Neural progenitor cell (in vitro differentiated cells): ENCODE results near the gene CSTF1. TPM values are rescaled to one million over a fixed set of nuclear protein-coding genes. Genes with fewer than 3 reads are reported as not detected.

ENCODE experiments used
- DNase-seq: peaks from one replicate; pipeline ENCODE4 v3.0.0-alpha.2; 2016; ENCODE audit warnings: low spot score
- H2AFZ ChIP-seq: fragments of 200-600 bp; sonication (generic); replicated peaks from 2 replicates; pipeline ENCODE4 v1.6.1; 2016; ENCODE audit warnings: antibody characterized with exemption
- H3F3A ChIP-seq: fragments of 200-600 bp; sonication (generic); 2 replicates; pipeline ENCODE4 v1.6.1; 2016; ENCODE audit warnings: antibody characterized with exemption, low read depth
- H3K27ac ChIP-seq: fragments of 200-600 bp; sonication (generic); 2 replicates; pipeline ENCODE4 v1.5.1; 2016; ENCODE audit warnings: mild to moderate bottlenecking
- H3K27me3 ChIP-seq: fragments of 200-600 bp; sonication (generic); 2 replicates; pipeline ENCODE4 v1.6.1; 2016; ENCODE audit warnings: mild to moderate bottlenecking, moderate library complexity
- H3K36me3 ChIP-seq: fragments of 200-600 bp; sonication (generic); 2 replicates; pipeline ENCODE4 v1.5.1; 2016
- H3K4me1 ChIP-seq: fragments of 200-600 bp; sonication (generic); 2 replicates; pipeline ENCODE4 v1.6.1; 2016; ENCODE audit warnings: mixed run types
- H3K4me2 ChIP-seq: fragments of 200-600 bp; sonication (generic); 2 replicates; pipeline ENCODE4 v1.6.1; 2016
- H3K4me3 ChIP-seq: fragments of 200-600 bp; sonication (generic); 2 replicates; pipeline ENCODE4 v1.5.1; 2016
- H3K79me2 ChIP-seq: fragments of 200-600 bp; sonication (generic); 2 replicates; pipeline ENCODE4 v1.6.1; 2016; ENCODE audit warnings: low read depth
- H3K9ac ChIP-seq: fragments of 200-600 bp; sonication (generic); 2 replicates; pipeline ENCODE4 v1.6.1; 2016
- H3K9me3 ChIP-seq: fragments of 200-600 bp; sonication (generic); 2 replicates; pipeline ENCODE4 v1.5.1; 2016; ENCODE audit warnings: low read depth
- H4K20me1 ChIP-seq: fragments of 200-600 bp; sonication (generic); 2 replicates; pipeline ENCODE4 v1.6.1; 2016; ENCODE audit warnings: low read depth
- H3K27ac Mint-ChIP-seq: 3 replicates; pipeline ENCODE4 v1.8.0; 2021; ENCODE audit warnings: mixed read lengths
- H3K27me3 Mint-ChIP-seq: 2 replicates; pipeline ENCODE4 v1.8.0; 2022; ENCODE audit warnings: low read depth, mild to moderate bottlenecking, inconsistent platforms, moderate library complexity, mixed read lengths; ENCODE audit not compliant: insufficient read depth
- H3K36me3 Mint-ChIP-seq: 3 replicates; pipeline ENCODE4 v1.8.0; 2021; ENCODE audit warnings: mixed read lengths
- H3K4me1 Mint-ChIP-seq: 3 replicates; pipeline ENCODE4 v1.8.0; 2021; ENCODE audit warnings: mixed read lengths
- H3K4me3 Mint-ChIP-seq: 3 replicates; pipeline ENCODE4 v1.8.0; 2021; ENCODE audit warnings: mild to moderate bottlenecking, moderate library complexity, mixed read lengths
- H3K9me3 Mint-ChIP-seq: 3 replicates; pipeline ENCODE4 v1.8.0; 2020; ENCODE audit warnings: mixed read lengths
- EZH2 ChIP-seq: fragments of 200-600 bp; sonication (generic); IDR thresholded peaks from 2 replicates; pipeline ENCODE4 v1.6.1; 2017; ENCODE audit warnings: antibody characterized with exemption, mild to moderate bottlenecking, moderate library complexity
- EZH2phosphoT487 ChIP-seq: fragments of 200-600 bp; sonication (generic); IDR thresholded peaks from 2 replicates; pipeline ENCODE4 v1.6.1; 2017; ENCODE audit warnings: antibody characterized with exemption
- total RNA-seq: library from RNA; depleted of rRNA; stranded (reverse); fragments of >200 nt; gene quantifications from 2 replicates; pipeline ENCODE4 v1.2.3, GENCODE V29; 2015; ENCODE audit warnings: low replicate concordance
- TF ChIP-seq, protein P1 (sequence below): fragments of 200-600 bp; sonication (generic); IDR thresholded peaks from 2 replicates; pipeline ENCODE4 v1.5.1; 2017; ENCODE audit warnings: antibody characterized with exemption, mild to moderate bottlenecking

The CSTF1 gene
- total RNA-seq, 1 donor from 2014 or later, result 87.2 TPM

DNA sequence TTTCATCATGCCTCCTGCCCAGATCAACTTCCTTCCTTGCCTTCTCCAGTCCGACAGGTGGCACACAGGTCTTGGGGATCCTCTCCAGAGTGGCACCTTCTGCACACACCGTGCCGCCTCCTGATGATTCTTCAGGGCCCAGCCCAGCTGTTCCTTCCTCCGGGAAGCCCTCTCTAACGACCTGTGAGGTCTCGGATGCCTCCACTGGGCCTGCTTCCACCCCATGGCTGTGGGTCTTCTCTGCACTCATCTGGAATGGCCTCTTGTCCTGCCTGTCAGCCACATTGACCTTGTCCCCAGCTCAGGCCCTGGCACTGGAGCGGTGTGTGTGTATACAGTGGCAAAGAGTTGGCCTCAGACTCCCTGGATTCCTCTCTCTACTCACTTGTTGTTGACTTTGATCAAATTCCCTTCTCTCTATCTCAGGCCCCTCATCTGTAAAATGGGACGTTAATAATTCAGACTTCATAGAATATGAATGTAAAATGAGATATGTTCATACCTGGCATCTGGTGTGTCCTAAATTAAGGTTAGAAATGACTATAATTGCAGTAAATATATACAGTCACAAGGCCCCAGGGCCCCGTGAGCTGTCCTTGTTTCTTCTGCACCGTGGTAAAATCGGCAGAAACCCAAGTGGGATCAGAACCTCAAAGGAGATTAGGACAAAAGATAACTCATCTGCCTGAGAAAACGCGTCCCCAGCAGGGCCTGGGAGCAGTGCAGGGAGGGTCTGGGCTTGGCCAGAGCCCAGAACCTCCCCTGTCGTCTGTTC lies 32.1 kb upstream of the CSTF1 start:
- Histone ChIP-seq H3K4me2 (peak overlapping the region; percentile 98), H4K20me1 (peaks cover 9% of the 10 kb centered on the region), H3F3A (peaks cover 17% of the 10 kb centered on the region), H3K9me3 (no peaks in the 10 kb centered on the region), H3K9ac (no peak overlapping the region), H3K36me3 (no peaks in the 10 kb centered on the region), H2AFZ (no peak overlapping the region), H3K27ac (no peak overlapping the region), H3K4me3 (peak overlapping the region; percentile 81), H3K4me1 (peaks cover 20% of the 10 kb centered on the region), H3K79me2 (no peaks in the 10 kb centered on the region), H3K27me3 (peaks cover 15% of the 10 kb centered on the region)
- TF ChIP-seq EZH2, result no peak
- TF ChIP-seq, protein P1, sequence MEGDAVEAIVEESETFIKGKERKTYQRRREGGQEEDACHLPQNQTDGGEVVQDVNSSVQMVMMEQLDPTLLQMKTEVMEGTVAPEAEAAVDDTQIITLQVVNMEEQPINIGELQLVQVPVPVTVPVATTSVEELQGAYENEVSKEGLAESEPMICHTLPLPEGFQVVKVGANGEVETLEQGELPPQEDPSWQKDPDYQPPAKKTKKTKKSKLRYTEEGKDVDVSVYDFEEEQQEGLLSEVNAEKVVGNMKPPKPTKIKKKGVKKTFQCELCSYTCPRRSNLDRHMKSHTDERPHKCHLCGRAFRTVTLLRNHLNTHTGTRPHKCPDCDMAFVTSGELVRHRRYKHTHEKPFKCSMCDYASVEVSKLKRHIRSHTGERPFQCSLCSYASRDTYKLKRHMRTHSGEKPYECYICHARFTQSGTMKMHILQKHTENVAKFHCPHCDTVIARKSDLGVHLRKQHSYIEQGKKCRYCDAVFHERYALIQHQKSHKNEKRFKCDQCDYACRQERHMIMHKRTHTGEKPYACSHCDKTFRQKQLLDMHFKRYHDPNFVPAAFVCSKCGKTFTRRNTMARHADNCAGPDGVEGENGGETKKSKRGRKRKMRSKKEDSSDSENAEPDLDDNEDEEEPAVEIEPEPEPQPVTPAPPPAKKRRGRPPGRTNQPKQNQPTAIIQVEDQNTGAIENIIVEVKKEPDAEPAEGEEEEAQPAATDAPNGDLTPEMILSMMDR, result no peak
- no peak for TF ChIP-seq EZH2phosphoT487
- no peaks in the 10 kb centered on the region for H3K9me3 Mint-ChIP-seq
- peak overlapping the region; percentile 46 for H3K27ac Mint-ChIP-seq
- no peak for DNase-seq
- H3K4me3 Mint-ChIP-seq, result peak overlapping the region; percentile 92
- H3K36me3 Mint-ChIP-seq, result peaks cover 3% of the 10 kb centered on the region
- peaks cover 29% of the 10 kb centered on the region for H3K4me1 Mint-ChIP-seq
- peaks cover 5% of the 10 kb centered on the region for H3K27me3 Mint-ChIP-seq

- H3K4me1 Mint-ChIP-seq, result peaks cover 29% of the 10 kb centered on the region
- peaks cover 15% of the 10 kb centered on the region for H3K27me3 ChIP-seq
- no peaks in the 10 kb centered on the region for H3K9me3 Mint-ChIP-seq
- DNase-seq, result peak; percentile 55
- peaks cover 9% of the 10 kb centered on the region for H4K20me1 ChIP-seq
- H3K27ac Mint-ChIP-seq, result no peak overlapping the region
- H3F3A ChIP-seq, result peaks cover 17% of the 10 kb centered on the region
- no peak overlapping the region for H2AFZ ChIP-seq
- no peaks in the 10 kb centered on the region for H3K9me3 ChIP-seq
- peaks cover 5% of the 10 kb centered on the region for H3K36me3 Mint-ChIP-seq
- H3K4me1 ChIP-seq, result peaks cover 20% of the 10 kb centered on the region
- H3K36me3 ChIP-seq, result no peaks in the 10 kb centered on the region
- no peak overlapping the region for H3K27ac ChIP-seq
- TF ChIP-seq EZH2phosphoT487, result no peak
- TF ChIP-seq, protein P1, result no peak
- no peaks in the 10 kb centered on the region for H3K79me2 ChIP-seq
- H3K9ac ChIP-seq, result no peak overlapping the region
- H3K4me2 ChIP-seq, result peak overlapping the region; percentile 98
- peaks cover 5% of the 10 kb centered on the region for H3K27me3 Mint-ChIP-seq
- peak overlapping the region; percentile 92 for H3K4me3 Mint-ChIP-seq
- H3K4me3 ChIP-seq, result no peak overlapping the region
Measured at GRCh38 chr20:56360908-56361205, 31.6 kb upstream of the CSTF1 start.

- H3K27me3 ChIP-seq, result peaks cover 15% of the 10 kb centered on the region
- TF ChIP-seq EZH2 (no peak), EZH2phosphoT487 (no peak)
- TF ChIP-seq, protein P1, result no peak
- peaks cover 20% of the 10 kb centered on the region for H3K4me1 ChIP-seq
- no peak overlapping the region for H3K9ac ChIP-seq
- H3K27ac ChIP-seq, result no peak overlapping the region
- H3K36me3 ChIP-seq, result no peaks in the 10 kb centered on the region
- H3K27ac Mint-ChIP-seq, result no peak overlapping the region
- H3K4me3 Mint-ChIP-seq, result no peak overlapping the region
- peaks cover 3% of the 10 kb centered on the region for H3K27me3 Mint-ChIP-seq
- no peak for DNase-seq
- no peaks in the 10 kb centered on the region for H3K9me3 Mint-ChIP-seq
- H3K4me1 Mint-ChIP-seq, result peaks cover 29% of the 10 kb centered on the region
- no peaks in the 10 kb centered on the region for H3K9me3 ChIP-seq
- peaks cover 9% of the 10 kb centered on the region for H4K20me1 ChIP-seq
- H3K4me3 ChIP-seq, result no peak overlapping the region
- H3K4me2 ChIP-seq, result no peak overlapping the region
- H3K79me2 ChIP-seq, result no peaks in the 10 kb centered on the region
- H3F3A ChIP-seq, result peaks cover 17% of the 10 kb centered on the region
- H3K36me3 Mint-ChIP-seq, result peaks cover 12% of the 10 kb centered on the region
- H2AFZ ChIP-seq, result no peak overlapping the region
Measured at GRCh38 chr20:56361900-56362299, 30.5 kb upstream of the CSTF1 start.
